Epithelial cell of esophagus (primary cell): Measurements from ENCODE around the gene ROCK2.

ENCODE experiments used
- DNase-seq: peaks from one replicate; pipeline ENCODE4 v3.0.0; 2010; ENCODE audit warnings: low read depth
- H3K4me3 ChIP-seq: 2 replicates; pipeline ENCODE4 v1.5.1; 2011; ENCODE audit warnings: mild to moderate bottlenecking, low read length, control low read depth
- TF ChIP-seq, protein P1 (sequence below): IDR thresholded peaks from 2 replicates; pipeline ENCODE4 v1.5.1; 2011; ENCODE audit warnings: low read depth, mild to moderate bottlenecking, low read length, control low read depth, inconsistent platforms; ENCODE audit not compliant: insufficient read depth; ENCODE audit errors: missing control alignments

Gene ROCK2

DNA sequence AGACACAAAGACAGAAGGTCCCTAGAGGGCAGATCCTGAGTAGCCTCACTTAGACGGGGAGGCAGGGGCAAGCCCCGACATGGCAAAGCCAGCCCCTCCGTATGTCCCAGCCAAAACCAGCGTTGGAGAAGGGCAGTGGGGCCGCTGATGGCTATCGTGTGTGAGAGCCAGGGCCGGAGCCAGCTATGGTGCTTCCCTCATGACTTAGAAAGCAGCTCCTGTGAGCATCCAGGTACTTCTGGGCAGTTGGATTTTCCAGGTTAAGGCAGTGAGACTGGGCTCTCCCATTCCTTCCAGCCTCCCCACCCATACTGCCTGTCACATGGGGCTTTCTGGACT, 31.2 kb upstream of the ROCK2 start:
- DNase-seq: no peak
- H3K4me3 ChIP-seq: no peak overlapping the region
- TF ChIP-seq, protein P1, sequence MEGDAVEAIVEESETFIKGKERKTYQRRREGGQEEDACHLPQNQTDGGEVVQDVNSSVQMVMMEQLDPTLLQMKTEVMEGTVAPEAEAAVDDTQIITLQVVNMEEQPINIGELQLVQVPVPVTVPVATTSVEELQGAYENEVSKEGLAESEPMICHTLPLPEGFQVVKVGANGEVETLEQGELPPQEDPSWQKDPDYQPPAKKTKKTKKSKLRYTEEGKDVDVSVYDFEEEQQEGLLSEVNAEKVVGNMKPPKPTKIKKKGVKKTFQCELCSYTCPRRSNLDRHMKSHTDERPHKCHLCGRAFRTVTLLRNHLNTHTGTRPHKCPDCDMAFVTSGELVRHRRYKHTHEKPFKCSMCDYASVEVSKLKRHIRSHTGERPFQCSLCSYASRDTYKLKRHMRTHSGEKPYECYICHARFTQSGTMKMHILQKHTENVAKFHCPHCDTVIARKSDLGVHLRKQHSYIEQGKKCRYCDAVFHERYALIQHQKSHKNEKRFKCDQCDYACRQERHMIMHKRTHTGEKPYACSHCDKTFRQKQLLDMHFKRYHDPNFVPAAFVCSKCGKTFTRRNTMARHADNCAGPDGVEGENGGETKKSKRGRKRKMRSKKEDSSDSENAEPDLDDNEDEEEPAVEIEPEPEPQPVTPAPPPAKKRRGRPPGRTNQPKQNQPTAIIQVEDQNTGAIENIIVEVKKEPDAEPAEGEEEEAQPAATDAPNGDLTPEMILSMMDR: no peak

DNA sequence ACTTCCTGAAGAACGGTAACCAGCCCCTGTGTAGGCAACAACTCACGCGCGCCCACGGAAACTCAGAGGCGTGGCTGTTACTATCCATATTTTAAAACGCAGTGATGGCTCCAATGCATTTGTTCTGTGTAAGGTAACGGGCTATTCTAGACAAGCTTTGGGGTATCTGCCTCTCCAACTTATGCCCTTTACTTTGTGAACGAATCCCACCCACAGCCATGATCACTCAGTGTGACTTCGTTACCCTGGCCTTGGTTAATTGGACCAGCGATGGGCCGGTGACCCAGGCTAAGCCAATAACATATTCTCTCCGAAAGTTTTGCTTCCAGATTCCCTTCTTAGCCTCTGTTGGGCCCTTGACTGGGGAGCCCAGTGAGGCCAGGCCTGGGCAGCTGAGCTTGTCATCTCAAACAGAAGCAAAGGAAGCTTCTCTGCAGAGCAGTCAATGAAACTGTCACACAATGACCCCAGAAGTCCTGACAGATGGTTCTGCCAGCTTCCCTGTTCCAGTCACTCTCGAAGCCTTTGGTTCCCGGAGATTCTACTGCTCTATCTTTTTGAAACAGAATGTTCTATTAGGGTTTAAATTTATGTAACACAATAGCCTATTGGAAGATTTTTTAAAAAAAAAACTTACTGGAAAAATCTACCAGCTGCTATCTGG, 30.7 kb upstream of the ROCK2 start:
- TF ChIP-seq, protein P1: no peak
- H3K4me3 ChIP-seq: no peak overlapping the region
- DNase-seq: no peak

DNA sequence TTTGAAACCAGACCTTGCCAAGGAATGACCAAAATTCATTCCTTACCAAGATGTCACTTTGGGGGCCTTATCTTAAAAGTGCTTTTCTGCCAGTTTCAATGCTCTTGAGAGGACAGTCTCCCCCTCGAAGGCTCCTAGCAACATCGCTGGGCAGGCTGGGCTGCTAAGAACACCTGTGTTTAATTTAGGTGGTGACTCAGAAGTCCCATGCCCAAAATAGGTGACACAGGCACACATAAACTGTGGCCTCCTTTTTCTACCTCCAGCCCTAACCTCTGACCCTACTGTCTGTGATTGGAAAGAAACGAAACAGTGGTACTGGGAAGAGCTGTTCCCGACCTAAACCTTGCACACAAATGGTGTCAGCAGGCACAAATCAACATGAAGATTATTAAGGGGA, 28.7 kb upstream of the ROCK2 start:
- no peak overlapping the region for H3K4me3 ChIP-seq
- no peak for DNase-seq
- TF ChIP-seq, protein P1: no peak

DNA sequence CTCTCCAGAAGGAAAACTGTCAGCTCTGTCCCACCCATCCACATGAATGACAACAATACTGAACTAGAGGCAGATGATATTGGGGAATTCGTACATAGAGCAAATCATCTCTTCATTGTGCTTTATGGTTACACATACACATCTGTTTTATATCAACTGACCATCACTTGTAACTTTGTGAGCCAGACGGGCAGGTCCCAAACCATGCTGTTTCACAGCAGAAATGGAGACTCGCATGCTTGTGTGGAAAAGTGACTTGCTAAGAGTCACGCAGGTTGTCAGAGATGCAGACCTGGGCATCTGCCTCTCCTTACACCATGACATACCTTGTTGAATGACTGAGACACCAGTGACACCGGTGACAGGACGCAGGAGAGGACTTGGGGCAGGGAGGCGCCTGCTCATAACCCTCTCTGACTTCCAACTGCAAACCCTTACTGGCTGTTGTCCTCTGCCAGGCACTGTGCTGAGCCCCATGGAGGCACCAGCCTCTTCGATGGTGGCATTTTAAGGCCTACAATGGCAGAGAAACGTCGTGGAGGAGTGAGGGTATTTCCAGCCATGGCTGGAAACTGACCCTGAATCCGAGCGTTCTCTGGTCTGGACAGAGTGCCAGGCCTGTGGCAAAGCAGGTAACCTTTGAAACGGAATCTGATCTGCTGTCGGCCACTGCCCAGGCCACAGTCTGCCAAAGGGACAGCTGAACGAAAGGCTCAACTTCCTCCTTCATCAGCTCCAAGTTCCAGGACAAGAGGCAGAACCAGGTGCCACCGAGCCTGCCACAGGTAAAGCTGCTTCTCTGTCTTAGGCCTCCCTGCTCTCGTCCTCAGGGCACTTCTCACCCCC, 26.9 kb upstream of the ROCK2 start:
- no peak overlapping the region for H3K4me3 ChIP-seq
- TF ChIP-seq, protein P1: no peak
- DNase-seq: no peak

DNA sequence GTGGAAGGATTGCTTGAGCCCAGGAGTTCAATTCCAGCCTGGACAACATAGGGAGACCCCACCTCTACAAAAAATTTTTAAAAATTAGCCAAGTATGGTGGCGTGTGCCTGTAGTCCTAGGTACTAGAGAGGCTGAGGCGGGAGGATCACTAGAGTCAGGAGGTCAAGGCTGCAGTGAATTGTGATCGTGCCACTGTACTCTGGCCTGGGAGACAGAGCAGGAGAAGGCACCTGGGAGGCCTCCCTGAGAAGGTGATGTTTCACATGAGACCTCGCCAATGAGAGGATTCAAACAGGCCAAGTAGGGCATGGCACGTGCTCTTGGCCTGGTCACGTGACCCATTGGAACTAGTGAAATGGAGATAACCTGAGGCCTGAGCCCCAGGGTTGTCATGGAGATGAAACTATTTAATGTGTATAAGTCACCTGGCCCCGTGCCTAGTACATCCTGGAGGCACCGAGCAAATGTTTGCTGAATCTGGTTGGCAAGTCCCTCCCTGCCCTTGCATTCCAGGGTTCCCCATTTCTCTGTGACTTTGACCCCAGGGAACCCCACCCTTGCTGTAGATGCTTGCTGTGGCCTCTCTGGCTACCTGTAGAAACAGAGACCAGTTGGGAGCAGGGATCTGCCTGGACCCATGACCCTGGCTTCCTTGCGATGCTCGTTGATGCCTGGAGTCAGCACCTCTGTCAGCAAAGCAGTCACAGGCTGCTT, 26.1 kb upstream of the ROCK2 start:
- TF ChIP-seq, protein P1: no peak
- peak; percentile 83 for DNase-seq
- no peak overlapping the region for H3K4me3 ChIP-seq

DNA sequence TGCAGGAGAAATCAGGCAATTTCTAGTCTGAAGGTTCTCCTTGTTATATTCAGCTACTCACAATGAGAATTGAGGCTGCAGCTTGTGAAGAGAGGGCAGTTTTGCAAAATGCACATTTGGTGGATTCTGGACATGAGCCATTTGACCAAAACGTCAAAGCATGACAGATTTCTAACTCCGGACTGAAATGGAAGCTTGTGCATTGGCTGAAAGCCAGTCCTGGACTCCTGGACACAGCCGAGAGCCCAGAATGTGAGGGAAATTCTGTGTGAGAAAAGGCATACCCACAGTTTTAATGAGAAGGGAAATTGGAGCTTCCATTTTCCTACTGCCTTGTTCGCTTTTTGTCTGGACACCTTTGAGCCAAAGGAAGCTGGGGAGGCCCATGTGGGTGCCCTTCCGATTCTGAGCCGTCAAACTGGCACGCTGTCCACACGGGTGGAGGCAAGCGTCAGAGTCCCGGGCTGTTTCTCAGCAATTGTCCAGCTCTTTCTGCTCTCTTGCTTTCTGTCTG, 23.7 kb upstream of the ROCK2 start:
- H3K4me3 ChIP-seq: no peak overlapping the region
- DNase-seq: no peak
- TF ChIP-seq, protein P1: no peak
